NCI-H524 treated with DMSO at 0.1 percent for 48 hours (cell line): ENCODE measurements around the gene C11orf24.
"Not testable (repeated sequence)": the region's sequence is repeated elsewhere in the genome, so short reads cannot be mapped to it uniquely, and the experiment has no call there.

Experiments used
- DNase-seq: peaks from one replicate; lab custom pipeline; 2025; lab: John Stamatoyannopoulos, UW

The C11orf24 gene

DNA sequence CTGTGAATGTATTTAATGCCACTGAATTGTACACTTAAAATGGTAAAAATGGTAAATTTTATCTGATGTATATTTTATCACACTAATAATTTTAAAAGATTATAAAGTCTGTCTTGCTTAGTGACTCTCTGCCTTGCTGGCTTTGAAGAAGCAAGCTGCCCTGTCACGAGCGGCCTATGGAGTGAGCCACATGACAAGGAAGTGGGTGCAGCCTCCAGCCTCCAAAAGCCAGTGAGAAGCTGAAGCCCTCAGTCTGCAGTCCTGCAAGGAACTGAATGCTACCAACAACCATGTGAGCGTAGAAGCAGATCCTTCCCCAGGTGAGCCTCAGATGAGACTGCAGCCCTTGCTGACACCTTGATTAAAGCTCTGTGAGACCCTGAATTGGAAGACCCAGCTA lies 20.0 kb downstream of the C11orf24 start:
- no peak for DNase-seq

DNA sequence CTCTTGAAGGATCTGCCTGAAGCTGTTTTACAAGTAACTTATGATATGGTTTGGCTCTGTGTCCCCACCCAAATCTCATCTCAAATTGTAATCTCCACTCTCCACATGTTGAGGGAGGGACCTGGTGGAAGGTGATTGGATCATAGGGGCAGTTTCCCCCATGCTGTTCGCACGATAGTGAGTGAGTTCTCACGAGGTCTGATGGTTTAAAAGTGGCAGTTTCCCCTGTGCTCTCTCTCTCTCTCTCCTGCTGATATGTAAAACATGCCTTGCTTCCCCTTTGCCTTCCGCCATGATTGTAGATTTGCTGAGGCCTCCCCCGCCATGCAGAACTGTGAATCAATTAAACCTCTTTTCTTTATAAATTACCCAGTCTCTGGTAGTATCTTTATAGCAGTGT lies 26.9 kb downstream of the C11orf24 start:
- not testable (repeated sequence) for DNase-seq

DNA sequence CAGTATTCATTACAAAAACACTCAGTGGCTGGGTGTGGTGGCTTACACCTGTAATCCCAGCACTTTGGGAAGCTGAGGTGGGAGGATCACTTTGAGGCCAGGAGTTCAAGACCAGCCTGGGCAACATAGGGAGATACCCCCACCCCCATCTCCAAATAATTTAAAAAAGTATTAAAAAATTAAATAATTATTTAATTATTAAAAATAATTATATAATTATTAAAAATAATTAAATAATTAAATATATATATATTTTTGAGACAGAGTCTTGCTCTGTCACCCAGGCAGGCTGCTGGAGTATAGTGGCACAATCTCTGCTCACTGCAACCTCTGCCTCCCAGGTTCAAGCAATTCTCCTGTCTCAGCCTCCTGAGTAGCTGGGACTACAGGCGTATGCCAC lies 27.9 kb downstream of the C11orf24 start:
- not testable (repeated sequence) for DNase-seq

DNA sequence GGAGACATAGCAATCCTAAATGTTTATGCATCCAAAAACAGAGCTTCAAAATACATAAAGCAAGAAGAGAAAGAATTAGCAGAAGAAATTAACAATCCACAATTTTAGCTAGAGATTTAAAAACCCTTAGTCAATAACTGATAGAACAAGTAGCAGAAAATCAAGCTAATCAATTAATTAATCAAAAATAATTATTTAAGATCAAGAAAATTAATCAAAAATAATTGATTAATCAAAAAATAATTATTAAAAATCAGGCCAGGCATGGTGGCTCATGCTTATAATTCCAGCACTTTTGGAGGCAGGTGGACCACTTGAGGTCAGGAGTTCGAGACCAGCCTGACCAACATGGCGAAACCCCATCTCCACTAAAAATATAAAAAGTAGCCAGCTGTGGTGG lies 29.2 kb downstream of the C11orf24 start:
- DNase-seq, result no peak

DNA sequence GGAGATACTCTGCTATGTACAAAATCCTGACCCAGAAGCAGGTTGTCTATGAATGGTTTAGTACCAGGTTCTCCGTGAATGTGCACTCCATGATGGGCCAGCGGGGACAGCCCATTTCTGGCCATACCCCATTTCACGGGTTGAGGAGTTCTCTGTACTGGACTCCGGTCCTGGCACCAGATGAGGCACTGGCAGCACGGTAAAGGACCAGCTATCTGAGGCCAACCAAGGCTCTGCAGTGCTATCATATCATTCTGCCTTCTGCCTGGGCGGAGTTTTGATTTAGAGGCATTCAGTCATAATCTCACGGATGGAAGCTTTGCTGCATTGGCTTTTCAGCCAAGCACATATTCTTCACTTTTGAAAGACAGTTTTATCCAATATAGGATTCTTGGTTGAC lies 40.2 kb downstream of the C11orf24 start:
- DNase-seq, result no peak

DNA sequence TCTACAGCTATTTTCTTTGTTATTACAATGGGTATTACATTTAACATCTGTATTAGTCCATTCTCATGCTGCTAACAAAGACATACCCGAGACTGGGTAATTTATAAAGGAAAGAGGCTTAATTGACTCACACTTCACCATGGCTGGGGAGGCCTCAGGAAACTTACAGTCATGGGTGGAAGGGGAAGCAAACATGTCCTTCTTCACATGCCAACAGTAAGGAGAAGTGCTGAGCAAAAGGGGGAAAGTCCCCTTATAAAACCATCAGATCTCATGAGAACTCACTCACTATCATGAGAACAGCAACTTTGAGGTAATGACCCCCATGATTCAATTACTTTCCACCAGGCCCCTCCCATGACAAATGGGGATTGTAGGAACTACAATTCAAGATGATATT lies 42.2 kb downstream of the C11orf24 start:
- no peak for DNase-seq

DNA sequence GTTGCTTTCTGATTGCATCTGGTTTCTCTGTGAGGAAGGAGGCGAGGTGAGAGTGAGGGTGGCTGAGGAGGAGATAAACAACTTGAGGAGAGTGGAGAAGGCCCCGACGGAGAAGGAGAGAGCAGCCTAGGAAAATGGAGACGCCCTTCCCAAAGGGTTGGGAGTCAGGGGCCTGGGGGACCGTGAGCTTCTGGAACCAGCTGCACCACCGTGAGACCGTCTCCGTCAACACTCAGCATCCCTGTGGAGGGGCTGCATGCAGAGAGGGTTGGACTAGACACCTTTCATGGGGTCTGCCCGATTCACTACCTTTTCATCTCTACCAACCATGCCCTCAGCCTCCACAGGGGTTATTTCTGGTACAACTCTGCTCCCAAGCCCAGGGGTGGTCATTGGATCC lies 45.4 kb downstream of the C11orf24 start:
- no peak for DNase-seq

DNA sequence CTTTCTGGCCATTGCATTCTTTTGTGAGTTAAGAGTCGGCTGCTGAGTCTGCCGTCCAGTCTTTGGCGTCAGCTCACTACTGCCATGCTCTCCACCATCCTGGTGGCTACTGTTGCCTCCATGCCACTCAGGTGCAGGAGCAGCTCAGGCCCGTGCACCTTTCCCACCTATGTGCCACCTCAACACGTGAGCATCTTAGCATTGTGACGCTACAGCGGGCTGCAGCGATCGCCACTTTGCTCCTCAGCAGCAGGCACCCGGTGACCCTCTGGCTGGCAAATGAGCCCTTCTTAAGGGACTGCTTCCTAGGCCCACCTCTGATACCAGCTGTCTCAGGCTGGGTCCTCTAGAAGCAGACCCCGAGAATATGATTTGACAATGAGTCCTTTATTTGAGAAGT lies 47.2 kb downstream of the C11orf24 start:
- no peak for DNase-seq

DNA sequence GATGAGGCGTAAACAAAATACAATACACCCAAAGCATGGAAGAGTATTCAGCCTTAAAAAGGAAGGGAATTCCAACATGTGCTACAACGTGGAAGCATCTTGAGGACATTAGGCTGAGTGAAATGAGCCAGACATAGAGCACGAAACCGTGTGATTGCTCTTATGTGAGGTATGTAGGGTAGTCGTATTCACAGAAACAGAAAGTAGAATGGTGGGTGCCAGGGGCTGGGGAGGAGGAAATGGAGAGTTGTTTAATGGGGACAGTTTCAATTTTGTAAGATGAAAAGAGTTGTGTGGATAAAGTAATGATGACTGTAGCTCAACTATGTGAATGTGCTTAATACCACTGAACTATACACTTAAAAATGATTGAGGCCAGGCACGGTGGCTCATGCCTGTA lies 48.5 kb downstream of the C11orf24 start:
- DNase-seq, result no peak

DNA sequence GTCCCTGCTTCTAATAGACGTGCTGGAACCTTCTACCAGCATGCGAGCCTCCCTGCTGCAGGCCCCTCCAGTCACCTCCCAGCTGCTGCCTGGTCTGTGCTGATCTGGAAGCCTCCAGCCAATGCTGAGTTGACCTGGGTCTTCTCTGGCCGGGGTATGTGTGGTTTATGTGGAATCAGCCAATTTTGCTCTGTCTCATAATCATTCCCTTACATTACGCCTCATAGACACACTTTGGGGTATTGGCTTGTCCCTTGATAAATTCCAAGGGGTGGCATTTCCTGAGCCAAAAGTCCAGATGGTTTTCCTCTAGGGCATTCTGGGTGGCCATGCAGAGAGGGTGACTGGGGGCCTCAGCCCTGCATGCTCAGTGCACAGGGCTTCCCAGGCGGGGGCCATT lies 50.4 kb downstream of the C11orf24 start:
- DNase-seq, result no peak

DNA sequence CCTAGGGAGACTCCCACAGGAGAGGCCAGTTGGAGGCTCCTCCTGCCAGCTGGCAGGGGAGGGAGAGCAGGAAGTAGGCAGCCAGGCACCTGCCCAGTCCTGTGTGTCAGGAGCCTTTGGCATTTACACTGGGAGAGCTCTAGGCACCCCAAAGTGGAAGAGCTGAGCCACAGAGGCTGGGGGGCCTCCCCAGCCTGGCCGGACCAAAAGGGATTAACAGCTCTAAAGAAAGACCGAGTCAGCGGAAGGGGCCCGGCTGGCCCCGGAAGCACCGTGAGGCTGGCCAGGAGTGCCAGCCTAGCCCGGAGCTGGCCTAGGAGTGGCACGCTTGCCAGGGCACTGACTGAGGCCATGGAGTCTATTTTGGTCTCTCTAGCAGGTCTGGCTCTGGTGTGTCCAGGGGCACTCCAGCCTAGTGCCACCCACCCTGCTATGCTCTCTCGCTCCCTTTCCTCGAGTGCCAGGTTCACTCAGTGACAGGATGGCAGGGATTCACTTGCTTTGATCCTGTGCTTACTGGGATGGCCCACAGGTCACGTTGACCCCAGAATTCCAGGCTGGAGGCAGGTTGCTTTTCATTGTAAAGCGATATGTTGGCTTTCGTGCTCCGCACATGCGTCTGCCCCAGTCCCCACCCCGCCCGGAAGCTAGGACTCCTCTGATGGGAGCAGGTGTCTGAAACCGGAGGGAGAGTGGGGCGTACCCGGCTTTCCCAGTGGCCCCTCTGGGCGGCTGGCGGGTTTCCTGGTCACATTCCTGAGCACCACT lies 55.4 kb downstream of the C11orf24 start:
- DNase-seq, result no peak

DNA sequence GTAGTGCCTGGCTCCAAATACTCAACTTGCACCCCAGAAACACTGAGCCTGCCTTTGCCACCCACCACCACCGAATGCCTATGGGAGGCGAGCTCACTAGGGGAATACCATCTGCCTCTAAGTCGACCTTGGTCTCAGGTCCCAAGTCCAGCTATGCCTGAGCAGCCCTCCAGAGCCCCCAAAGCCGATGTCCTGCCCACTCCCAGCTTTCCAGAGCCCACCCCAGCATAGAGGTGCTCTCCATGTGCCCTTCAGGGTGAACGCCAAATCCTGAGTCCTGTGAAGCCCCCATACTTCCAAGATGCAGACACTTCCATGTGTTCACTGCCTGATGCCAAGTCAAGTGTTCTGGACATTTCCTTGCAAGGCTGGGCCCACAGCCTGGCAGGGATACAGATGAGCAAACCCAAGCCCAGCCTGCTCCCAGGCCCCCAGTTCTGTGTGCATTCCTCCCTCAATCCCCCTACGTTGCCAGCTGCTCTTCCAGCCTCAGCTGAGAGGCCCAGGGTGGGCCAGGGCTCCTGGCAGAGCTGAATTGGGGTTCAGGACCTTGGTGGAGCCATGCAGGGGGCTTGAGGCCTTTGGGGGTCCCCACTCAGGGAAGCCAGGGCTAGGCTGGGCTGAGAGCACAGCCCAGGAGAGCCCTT lies 56.1 kb downstream of the C11orf24 start:
- DNase-seq, result no peak

DNA sequence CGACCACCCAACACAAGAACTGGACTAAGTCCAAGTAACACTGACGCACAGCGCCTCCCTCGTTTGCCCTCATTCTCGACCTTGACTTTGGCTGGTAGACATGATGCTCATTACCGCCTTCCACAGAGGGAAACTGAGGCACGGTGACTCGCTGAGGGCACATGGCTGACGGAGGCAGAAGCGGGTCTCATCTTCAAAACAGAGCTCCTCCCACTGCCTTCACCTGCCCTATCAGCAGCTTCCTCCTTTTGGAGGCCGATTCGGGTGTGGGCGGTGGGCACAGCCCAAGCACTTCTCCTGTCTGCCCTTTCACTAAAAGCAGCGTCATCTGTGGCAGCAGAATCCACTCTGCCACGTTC lies 56.7 kb downstream of the C11orf24 start:
- no peak for DNase-seq

DNA sequence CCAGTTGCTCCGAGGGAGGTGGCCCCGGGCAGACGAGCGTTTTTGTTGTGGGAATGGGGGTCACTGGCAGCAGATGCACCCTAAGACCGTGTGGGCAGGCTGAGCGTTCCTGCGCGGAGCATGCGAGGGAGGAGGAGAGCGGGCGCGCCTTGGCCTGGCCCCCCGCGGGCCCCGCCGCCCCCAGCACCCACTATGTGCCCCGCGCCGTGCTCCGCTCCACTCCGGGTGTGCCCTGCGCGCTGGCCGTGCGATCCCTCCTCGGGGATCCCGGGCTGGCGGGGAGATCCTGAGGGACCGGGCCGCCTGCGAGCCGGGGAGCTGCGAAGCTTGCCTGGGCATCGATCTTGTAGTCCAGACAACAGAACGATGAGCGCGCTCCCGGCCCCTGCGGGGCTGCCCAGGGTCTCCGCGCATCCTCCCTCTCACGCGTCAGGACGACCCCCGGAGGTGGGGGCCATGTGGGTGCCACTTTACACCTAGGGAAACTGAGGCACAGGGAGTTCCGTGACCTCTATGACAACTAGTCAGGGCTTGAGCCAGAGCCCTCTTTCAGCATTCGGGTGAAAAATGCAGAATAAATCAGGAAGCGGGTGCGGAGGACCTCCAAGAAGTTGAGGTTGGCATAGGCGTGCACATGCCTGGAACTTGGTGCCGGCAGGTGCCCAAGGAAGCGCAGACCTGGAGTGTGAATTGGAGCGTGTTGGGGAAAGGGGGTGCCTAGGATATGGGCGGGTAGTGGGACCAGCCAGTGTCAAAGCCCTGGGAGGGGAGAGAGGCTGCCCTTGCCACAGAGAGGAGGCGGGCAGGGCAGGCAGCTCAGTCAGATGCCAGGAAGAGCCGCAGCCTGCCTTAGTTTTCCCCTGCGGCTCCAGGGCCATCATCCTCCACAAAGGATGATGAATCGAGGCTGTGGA lies 57.3 kb downstream of the C11orf24 start:
- no peak for DNase-seq

DNA sequence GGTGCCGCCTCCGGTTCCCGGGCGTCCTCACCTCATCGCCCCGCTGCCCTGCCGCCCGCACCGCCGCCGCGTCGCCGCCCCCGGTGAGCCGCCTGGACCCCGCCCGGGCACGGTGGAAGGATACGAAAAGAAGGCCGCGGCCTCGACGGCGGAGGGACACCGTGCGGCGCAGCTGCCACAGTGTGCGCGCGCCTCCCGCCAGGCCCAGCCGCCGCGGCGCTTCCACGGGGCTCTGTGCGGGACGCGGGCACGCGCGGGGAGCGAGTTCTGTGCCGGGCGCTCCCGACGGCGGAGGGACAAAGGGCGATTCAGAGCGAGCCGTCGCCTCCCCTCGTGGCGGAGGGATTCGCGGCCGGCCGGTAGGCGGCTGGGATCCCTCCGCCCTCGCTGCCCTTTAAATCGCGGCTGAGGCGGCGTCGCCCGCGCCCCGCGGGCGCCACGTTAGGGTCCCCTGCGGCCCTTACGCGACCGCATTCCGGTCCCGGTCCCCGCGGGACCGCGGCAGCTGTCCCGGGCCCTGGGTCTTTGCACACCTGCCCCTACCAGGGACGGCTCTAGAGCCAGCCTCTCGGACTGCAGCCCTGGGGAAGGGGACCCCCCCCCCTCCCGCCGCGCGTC lies 58.1 kb downstream of the C11orf24 start:
- DNase-seq, result no peak

DNA sequence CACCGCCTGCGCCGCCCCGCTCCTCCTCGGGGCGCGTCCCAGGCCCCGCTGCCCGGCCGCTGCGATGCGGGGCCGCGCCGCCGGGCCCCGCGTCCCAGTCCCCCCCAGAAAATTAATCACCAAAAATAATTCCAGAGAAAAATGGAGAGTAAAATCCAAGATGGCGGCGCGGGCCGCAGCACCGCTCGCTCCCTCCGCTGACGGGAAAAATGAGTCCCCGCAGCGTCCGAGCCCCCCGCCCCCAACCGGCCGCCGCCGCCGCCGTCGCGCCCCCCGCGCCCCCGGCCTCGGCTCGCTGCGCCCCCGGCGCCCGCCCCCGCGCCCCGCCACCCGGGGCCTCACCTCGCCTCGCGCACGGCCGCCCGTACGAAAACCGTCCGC lies 58.6 kb downstream of the C11orf24 start, which contains the start of gene KMT5B:
Gene KMT5B, minus strand, starts transcription at position 162 of the 381 bp plus-strand sequence. CDS start 23,220 bp downstream, outside the sequence.
- DNase-seq, result no peak

DNA sequence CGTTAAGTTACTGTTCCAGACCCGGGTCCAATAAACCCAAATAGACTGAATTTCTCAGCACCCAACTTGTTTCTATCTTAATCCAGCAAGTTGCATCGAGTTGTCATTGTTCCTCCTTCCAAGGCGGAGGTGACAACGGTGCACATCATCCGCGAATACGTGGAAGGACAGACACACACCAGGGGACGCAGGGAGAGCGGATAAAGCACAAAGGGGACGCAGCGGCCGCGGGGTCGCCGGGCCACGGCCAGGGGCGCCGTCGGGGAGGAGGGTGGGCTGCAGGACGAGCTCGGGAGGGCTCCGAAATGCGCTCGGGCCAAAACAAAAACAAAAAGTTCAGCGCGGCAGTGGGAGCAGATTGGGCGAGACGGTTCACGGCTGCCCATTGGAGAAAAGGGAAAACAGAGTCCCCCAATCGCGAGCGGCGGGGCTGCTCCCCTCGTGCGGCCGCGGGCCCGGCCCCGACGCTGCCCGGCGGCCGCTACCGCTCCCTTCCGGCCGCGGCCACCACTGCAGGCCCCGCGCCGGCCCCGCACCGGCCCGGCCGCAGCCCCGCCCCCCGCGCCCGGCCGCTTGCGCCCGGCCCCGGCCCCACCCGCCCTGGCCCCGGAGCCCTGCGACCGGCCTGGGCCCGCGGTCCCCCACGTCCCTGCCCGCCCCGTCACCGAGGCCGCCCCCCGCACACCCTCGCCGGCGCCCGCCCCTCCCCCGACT lies 59.2 kb downstream of the C11orf24 start:
- no peak for DNase-seq

DNA sequence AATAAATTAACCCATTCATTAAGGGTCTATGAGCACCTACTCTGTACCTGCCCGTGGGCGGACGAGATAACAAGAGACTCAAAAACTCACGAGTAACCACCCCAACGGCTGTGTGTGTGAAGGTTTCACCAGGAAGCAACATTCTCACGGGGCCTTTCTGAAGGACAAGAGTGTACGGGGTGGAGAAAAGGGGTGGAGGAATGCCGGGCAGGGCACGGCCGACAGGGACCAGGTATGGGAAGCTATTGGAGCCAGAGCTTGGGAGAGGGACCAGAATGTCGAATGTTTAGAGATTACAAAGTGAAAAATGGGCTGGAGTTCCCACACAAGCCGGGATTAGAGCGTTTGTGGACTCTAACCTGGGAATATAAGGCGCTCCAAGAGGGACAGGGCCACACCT lies 60.2 kb downstream of the C11orf24 start:
- DNase-seq, result no peak
